Posterior cingulate gyrus (tissue), 11 donors: ENCODE data around the gene DLGAP4.

Source experiments
- DNase-seq, 10 donors: peaks; one replicate each; pipeline versions ENCODE4 v3.0.0 to v3.0.0-alpha.2; 2020 to 2021; ENCODE audit warnings: mixed read lengths in 3 of 10
- intact Hi-C: fragments of 100-400 bp; cut with DNase I; formaldehyde crosslinking; loops from one replicate; pipeline ENCODE4 v1.15.1; 2023

Gene DLGAP4

DNA sequence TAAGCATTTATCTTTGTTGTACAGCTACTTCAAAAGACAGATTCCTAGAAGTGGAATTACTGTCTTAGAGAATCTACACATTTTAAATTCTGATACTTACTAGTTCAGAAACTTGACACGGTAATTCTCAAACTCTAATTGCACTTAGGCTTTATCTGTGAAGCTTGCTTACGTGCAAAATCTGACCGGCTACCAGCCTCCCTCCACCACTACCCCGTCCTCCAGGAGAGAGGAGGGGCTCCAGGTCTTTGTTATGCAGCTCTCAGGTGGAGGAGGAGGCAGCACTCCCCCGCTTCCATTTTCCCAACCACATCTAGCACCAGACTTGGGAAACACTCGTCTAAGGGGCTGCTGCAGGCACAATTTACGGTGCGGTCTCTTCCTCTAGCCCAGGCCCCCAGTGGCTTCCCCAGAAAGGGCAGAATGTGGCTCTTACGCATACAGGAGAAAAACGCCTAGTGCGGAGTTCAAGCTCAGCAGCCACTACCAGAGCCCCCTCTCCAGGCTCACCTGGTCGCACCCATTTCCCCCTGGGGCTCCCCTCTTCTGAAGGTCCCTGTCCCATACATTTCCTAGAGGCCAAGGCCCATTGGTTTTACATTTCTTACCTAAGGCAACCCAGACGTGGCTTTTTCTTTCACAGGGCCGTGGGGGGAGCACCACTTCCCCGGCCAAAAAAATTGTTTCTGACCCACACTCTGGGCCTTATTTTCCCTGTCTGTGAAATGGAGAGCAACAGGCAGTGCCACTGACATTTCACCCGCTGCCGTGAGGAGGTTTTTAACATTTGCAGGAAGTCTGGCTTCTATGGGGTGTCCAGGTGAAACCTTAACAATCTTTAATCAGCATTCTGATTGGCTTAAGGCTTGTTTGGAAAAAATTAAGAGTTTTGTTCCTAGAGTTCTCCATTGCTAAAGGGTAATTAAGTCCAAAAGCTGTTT, 265.7 kb downstream of the DLGAP4 start:
- DNase-seq: peak in 1 of 10 donors; percentile 5
- intact Hi-C loops: no loop called here

GRCh38 chr20:36572701-36573102, 266.6 kb downstream of the DLGAP4 start:
- intact Hi-C loops: no loop called here
- peak in 1 of 10 donors; percentile 9 for DNase-seq

- peak in 5 of 10 donors; percentile 17 to 85 (median 34) for DNase-seq
- intact Hi-C loops: no loop called here
Measured at GRCh38 chr20:36573103-36573797, 267.1 kb downstream of the DLGAP4 start, which contains the start of gene TGIF2. Gene TGIF2, plus strand, starts transcription at chr20:36573597. Its CDS starts 5,178 bp downstream, at chr20:36578775.

DNA sequence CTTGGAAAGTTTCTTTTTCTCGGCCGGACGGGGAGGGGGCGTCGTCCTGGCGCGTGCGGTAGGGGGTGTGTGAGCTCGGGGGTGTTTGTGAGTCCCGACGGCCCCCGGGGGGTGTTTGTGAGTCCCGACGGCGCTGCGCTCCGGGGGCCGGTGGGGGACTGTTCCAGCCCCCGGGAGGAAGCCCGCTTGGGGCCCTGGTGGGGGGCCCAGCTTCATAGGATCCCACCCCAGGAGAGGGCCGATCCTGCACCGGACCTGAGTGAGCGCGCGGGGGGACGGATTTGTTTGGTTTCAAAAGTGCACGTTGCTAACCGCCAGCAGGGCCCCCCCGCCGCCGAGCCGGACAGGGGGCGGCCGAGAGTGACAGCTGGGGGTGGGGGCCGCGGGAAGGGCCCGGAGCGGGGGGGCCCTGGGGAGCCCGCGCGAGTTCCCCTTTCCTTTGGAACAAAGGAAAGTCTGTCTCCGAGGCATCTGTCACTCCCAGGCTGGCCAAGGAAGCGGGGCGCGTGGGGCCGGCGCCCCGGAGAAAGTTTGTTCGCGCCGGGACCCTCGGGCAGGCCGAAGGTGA, 267.7 kb downstream of the DLGAP4 start:
- DNase-seq: peak in 4 of 10 donors; percentile 26 to 89 (median 58)
- intact Hi-C loops: no loop called here

DNA sequence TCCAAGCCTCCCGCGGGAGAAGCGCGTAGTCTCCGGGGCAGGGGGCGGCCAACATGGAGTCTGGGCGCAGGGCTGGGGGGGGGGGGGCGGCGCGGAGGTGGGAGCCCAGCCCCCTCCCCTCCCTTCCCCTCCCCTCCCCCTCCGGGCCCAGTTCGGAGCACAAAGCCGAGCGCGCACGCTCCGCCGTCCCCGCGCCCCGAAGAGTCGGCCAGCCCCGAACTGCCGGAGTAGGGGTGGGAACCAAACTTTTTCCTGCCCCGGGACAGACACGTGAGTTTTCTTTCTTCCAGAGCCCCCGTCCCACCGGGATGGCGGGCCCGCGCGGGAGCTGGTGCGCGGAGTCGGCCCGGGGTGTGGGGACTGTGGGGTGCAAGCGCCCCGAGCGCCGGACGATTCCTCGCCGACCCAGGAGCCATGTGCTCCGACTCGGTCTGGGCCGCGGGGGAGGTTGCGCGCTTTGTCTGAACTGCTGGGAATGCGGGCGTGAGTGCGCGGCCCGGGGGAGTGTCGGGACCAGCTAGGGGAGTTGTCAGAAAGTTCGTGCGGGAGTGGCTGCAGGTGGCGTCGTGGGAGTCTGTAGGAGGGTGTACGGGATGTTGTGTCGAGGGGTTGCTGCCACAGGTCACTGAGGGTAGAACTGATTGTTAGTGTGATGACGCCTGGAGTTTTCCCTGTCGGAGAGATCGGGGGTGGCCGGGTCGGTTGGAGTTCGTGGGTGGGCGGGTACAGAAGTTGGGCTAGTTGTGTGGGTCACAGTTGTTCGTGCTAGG, 268.4 kb downstream of the DLGAP4 start:
- intact Hi-C loops: no loop called here
- peak in 2 of 10 donors; percentile 20 to 68 for DNase-seq

GRCh38 chr20:36576081-36576445, 269.9 kb downstream of the DLGAP4 start:
- intact Hi-C loops: no loop called here
- no peak for DNase-seq
